K562 treated with DMSO at 1 percent for 48 hours (cell line): ENCODE measurements around the gene PPCS. TPM values are rescaled to one million over a fixed set of nuclear protein-coding genes. Genes with fewer than 3 reads are reported as not detected.

Experiments used
- total RNA-seq: library from RNA; unstranded; fragments of 300-600 nt; gene quantifications from 2 replicates; pipeline ENCODE4 v1.2.3, GENCODE V29; 2022; ENCODE audit warnings: low replicate concordance; ENCODE audit errors: extremely low read depth

The PPCS gene
- not detected in 2 replicates for total RNA-seq

GRCh38 chr1:42456010-42456753 lies at the start of gene PPCS, which contains the start of gene ZMYND12:
PPCS (plus strand) TSS chr1:42456543; CDS start chr1:42456566, 23 bp downstream.
ZMYND12 (minus strand) TSS chr1:42456022; CDS start chr1:42455997, 25 bp downstream.

GRCh38 chr1:42462828-42463763 lies 6.8 kb downstream of the PPCS start, which contains the start of gene CCDC30:
CCDC30 (plus strand) TSS chr1:42463286; CDS start chr1:42480552, 17,266 bp downstream.

Other genes with a start within 250 kb of the PPCS start
- gene FOXJ3, start 121.3 kb upstream of the PPCS start, total RNA-seq = not detected in 2 replicates
- not detected in 2 replicates for gene RIMKLA, start 75.8 kb upstream of the PPCS start, total RNA-seq
- not detected in 2 replicates for gene ZMYND12, start 521 bp upstream of the PPCS start, total RNA-seq
- gene CCDC30, start 6.7 kb downstream of the PPCS start, total RNA-seq = not detected in 2 replicates
- gene PPIH, start 201.9 kb downstream of the PPCS start, total RNA-seq = not detected in 2 replicates
- gene YBX1, start 225.9 kb downstream of the PPCS start, total RNA-seq = 639 and 731 TPM in 2 replicates